ENCODE results near the gene GCN1. TPM values are rescaled to one million over a fixed set of nuclear protein-coding genes. Genes with fewer than 3 reads are reported as not detected.

GCN1 gene
- total and polyA plus RNA-seq, 2 donors from 2014 or later = 12.2 to 77.6 TPM

DNA sequence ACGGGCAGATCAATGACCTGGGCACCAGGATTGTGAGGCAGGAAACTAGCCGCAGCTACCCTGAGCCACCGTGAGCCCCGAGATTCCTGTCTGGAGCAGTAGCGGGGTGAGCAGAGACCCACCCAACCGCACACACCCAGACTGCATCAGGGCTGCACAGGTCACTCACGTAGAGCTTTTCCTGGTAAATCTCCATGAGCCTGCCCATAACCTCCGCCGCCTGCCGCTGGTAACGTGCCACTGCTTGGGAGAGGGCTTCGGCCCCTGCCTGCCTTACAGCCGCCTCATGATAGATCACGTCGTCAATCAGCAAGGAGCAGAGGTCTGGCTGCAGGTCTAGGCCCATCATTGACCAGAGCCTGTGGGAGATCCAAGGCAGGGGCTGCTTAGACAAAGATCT, 39.4 kb downstream of the GCN1 start:
- no peak overlapping the region for H3K27ac ChIP-seq (ENCODE audit: low read depth in 2 of 2, low read length in 2 of 2)
- peaks cover 4 to 61% (median 54%) of the 10 kb centered on the region in 3 donors for H3K36me3 ChIP-seq (ENCODE audit: control insufficient read depth in 2 of 3, insufficient read depth in 3 of 3, low read length in 3 of 3)
- TF ChIP-seq, protein P1, sequence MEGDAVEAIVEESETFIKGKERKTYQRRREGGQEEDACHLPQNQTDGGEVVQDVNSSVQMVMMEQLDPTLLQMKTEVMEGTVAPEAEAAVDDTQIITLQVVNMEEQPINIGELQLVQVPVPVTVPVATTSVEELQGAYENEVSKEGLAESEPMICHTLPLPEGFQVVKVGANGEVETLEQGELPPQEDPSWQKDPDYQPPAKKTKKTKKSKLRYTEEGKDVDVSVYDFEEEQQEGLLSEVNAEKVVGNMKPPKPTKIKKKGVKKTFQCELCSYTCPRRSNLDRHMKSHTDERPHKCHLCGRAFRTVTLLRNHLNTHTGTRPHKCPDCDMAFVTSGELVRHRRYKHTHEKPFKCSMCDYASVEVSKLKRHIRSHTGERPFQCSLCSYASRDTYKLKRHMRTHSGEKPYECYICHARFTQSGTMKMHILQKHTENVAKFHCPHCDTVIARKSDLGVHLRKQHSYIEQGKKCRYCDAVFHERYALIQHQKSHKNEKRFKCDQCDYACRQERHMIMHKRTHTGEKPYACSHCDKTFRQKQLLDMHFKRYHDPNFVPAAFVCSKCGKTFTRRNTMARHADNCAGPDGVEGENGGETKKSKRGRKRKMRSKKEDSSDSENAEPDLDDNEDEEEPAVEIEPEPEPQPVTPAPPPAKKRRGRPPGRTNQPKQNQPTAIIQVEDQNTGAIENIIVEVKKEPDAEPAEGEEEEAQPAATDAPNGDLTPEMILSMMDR (IDR thresholded peaks at IDR 0.05; ENCODE audit: borderline replicate concordance, extremely low read depth, insufficient read depth) = no peak
- no peak overlapping the region for H3K4me3 ChIP-seq (ENCODE audit: low read length in 3 of 3)
- no peak overlapping the region for H3K9ac ChIP-seq (ENCODE audit: low read length in 3 of 3)
- no peaks in the 10 kb centered on the region for H3K9me3 ChIP-seq (ENCODE audit: control insufficient read depth in 2 of 3, insufficient read depth in 1 of 3, low read length in 3 of 3)
- no peaks in the 10 kb centered on the region for H3K27me3 ChIP-seq (ENCODE audit: control insufficient read depth, insufficient read depth, low read length)
- DNase-seq = peak in 1 of 5 donors; percentile 46
- no peaks in the 10 kb centered on the region for H3K4me1 ChIP-seq (ENCODE audit: control insufficient read depth in 2 of 3, insufficient read depth in 2 of 3, low read depth in 1 of 3, low read length in 3 of 3)
- FAIRE-seq = no peak
- intact Hi-C loops (cut with DNase I) = no loop called here

DNA sequence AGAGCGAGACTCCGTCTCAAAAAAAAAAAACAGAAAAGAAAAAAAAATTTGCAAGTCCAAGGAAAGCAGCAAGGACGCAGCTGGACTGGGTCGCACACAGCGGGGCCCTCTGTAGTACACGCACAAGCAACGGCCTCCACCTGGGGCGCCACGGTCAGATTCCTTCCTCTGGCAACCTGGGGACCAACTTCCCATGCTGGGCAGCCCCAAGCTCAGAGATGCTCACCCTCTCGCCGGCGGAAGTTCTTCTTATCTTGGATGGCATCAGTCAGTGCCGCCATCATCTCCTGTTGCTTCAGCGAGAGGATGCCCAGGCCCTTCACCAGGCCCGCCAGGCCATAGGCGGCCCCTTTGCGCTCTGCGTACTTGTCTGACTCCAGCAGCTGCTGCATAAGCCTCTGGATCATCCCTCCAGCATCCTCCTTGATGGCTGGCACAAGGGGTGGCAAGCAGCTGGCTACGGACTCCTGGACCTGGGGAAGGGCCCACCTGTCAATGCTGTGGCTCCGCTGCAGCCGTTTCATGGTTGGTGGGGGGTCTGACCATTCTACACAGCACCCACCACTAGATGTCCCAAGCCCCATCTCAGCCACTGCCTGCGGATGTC, 43.5 kb downstream of the GCN1 start:
- DNase-seq (peak in 1 of 5 donors; percentile 72), FAIRE-seq (no peak)
- Histone ChIP-seq H3K27me3 (ENCODE audit: control insufficient read depth, insufficient read depth, low read length) (no peaks in the 10 kb centered on the region), H3K36me3 (ENCODE audit: control insufficient read depth in 2 of 3, insufficient read depth in 3 of 3, low read length in 3 of 3) (peaks cover 4 to 66% (median 45%) of the 10 kb centered on the region in 3 donors), H3K9me3 (ENCODE audit: control insufficient read depth in 2 of 3, insufficient read depth in 1 of 3, low read length in 3 of 3) (no peaks in the 10 kb centered on the region), H3K27ac (ENCODE audit: low read depth in 2 of 2, low read length in 2 of 2) (no peak overlapping the region), H3K4me1 (ENCODE audit: control insufficient read depth in 2 of 3, insufficient read depth in 2 of 3, low read depth in 1 of 3, low read length in 3 of 3) (no peaks in the 10 kb centered on the region), H3K9ac (ENCODE audit: low read length in 3 of 3) (no peak overlapping the region), H3K4me3 (ENCODE audit: low read length in 3 of 3) (no peak overlapping the region)
- intact Hi-C loops (cut with DNase I) = no loop called here
- TF ChIP-seq, protein P1 (IDR thresholded peaks at IDR 0.05; ENCODE audit: borderline replicate concordance, extremely low read depth, insufficient read depth) = no peak

DNA sequence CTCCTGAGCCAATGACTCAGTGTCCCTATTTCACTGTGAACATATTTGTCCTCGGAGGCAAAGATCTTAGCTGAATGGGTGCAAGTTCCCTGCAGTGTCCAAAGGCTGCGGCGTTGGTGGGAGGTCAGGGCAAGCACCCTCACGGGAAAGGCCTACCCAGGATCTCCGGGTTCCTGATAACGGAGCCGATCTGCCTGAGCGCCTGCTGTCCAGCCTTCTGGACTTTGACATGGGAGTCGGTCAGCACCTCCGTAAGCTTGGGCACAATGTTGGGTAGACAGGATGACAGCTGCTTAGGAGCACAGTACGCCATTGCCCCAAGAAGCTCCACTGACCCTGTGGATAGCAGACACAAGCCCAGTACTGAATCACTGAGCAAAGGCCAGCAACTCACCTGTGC, 46.5 kb downstream of the GCN1 start:
- peak in 1 of 5 donors; percentile 38 for DNase-seq
- no peak overlapping the region for H3K9ac ChIP-seq (ENCODE audit: low read length in 3 of 3)
- no peak for FAIRE-seq
- H3K27me3 ChIP-seq (ENCODE audit: control insufficient read depth, insufficient read depth, low read length) = no peaks in the 10 kb centered on the region
- peaks cover 0 to 3% (median 0%) of the 10 kb centered on the region in 3 donors for H3K4me1 ChIP-seq (ENCODE audit: control insufficient read depth in 2 of 3, insufficient read depth in 2 of 3, low read depth in 1 of 3, low read length in 3 of 3)
- intact Hi-C loops (cut with DNase I) = no loop called here
- H3K9me3 ChIP-seq (ENCODE audit: control insufficient read depth in 2 of 3, insufficient read depth in 1 of 3, low read length in 3 of 3) = no peaks in the 10 kb centered on the region
- H3K27ac ChIP-seq (ENCODE audit: low read depth in 2 of 2, low read length in 2 of 2) = peak overlapping the region in 1 of 2 donors; percentile 11
- TF ChIP-seq, protein P1 (IDR thresholded peaks at IDR 0.05; ENCODE audit: borderline replicate concordance, extremely low read depth, insufficient read depth) = no peak
- peaks cover 2 to 57% (median 34%) of the 10 kb centered on the region in 3 donors for H3K36me3 ChIP-seq (ENCODE audit: control insufficient read depth in 2 of 3, insufficient read depth in 3 of 3, low read length in 3 of 3)
- no peak overlapping the region for H3K4me3 ChIP-seq (ENCODE audit: low read length in 3 of 3)
